K562 (cell line): ENCODE results near the gene CCDC183. TPM values are rescaled to one million over a fixed set of nuclear protein-coding genes. Genes with fewer than 3 reads are reported as not detected.
A peak's percentile ranks its signal among the peaks of the same experiment; 100 is the strongest.

Source experiments
- FOS ChIP-seq: IDR thresholded peaks from 3 replicates; pipeline ENCODE4 v1.6.1; 2011; ENCODE audit not compliant: insufficient read length; ENCODE audit errors: extremely low read depth
- HNRNPK ChIP-seq: fragments of 200-400 bp; formaldehyde crosslinking; IDR thresholded peaks from one replicate; pipeline ENCODE4 v1.6.1; 2018; ENCODE audit warnings: mild to moderate bottlenecking, low read depth, low read length; ENCODE audit not compliant: poor library complexity, severe bottlenecking
- MAX ChIP-seq: sonication (generic); formaldehyde crosslinking; IDR thresholded peaks from 2 replicates; pipeline ENCODE4 v1.9.0; 2022; ENCODE audit warnings: mild to moderate bottlenecking, missing genetic modification reagents
- MLLT1 ChIP-seq, 2 experiments: fragments of 450-650 bp; IDR thresholded peaks; 2 replicates each; pipeline ENCODE4 v1.6.1; 2016
- NR1H2 ChIP-seq: sonication (generic); formaldehyde crosslinking; IDR thresholded peaks from 2 replicates; pipeline ENCODE4 v1.4.0; 2020; ENCODE audit warnings: mild to moderate bottlenecking, missing genetic modification reagents
- TEAD1 ChIP-seq, 2 experiments: fragments of 450-650 bp in 1 of 2; sonication (generic) in 1 of 2; formaldehyde crosslinking; IDR thresholded peaks; 2 replicates each; pipeline versions ENCODE4 v1.4.0 to v1.8.0; 2020 to 2022; ENCODE audit warnings: mild to moderate bottlenecking in 2 of 2, missing genetic modification reagents in 1 of 2
- ZMIZ1 ChIP-seq, 2 experiments: fragments of 150-350 bp in 1 of 2; IDR thresholded peaks; 2 replicates each; pipeline ENCODE4 v1.6.1; 2012 to 2016; ENCODE audit warnings: low read depth in 2 of 2, low read length in 2 of 2, mild to moderate bottlenecking in 1 of 2, moderate library complexity in 1 of 2
- ZNF165 ChIP-seq: fragments of 250-450 bp; sonication (Bioruptor Pico); IDR thresholded peaks from 2 replicates; pipeline ENCODE4 v1.4.0; 2020; ENCODE audit warnings: borderline replicate concordance
- ZNF224 ChIP-seq: sonication (generic); formaldehyde crosslinking; IDR thresholded peaks from 2 replicates; pipeline ENCODE4 v1.8.0; 2022; ENCODE audit warnings: mild to moderate bottlenecking, missing genetic modification reagents
- ZNF263 ChIP-seq: sonication (generic); formaldehyde crosslinking; IDR thresholded peaks from 2 replicates; pipeline ENCODE4 v1.8.0; 2022; ENCODE audit warnings: mild to moderate bottlenecking, missing genetic modification reagents, borderline replicate concordance
- ZNF282 ChIP-seq: sonication (generic); formaldehyde crosslinking; IDR thresholded peaks from 2 replicates; pipeline ENCODE4 v1.8.1; 2023; ENCODE audit warnings: missing genetic modification reagents
- ZNF583 ChIP-seq: fragments of 250-450 bp; sonication (Bioruptor Pico); IDR thresholded peaks from 2 replicates; pipeline ENCODE4 v1.4.0; 2020
- ZNF76 ChIP-seq: fragments of 250-450 bp; sonication (Bioruptor Pico); IDR thresholded peaks from 2 replicates; pipeline ENCODE4 v1.4.0; 2020; ENCODE audit warnings: mild to moderate bottlenecking, moderate library complexity, borderline replicate concordance
- polyA plus RNA-seq, 8 experiments: library from polyadenylated mRNA; depleted of rRNA in 4 of 8; stranded (reverse) in 5 of 8; unstranded in 3 of 8; fragments of >200 nt; fragmentation: Nextera tagmentation in 2 of 8; fragmentation: Illumina TruSeq in 1 of 8; extraction: Ambion mirVana in 2 of 8; extraction: Trizol in 1 of 8; gene quantifications; 2 replicates each; pipeline versions ENCODE4 v1.2.1 to v1.2.3, GENCODE V29; 2011 to 2014; ENCODE audit warnings: inconsistent platforms in 1 of 8, missing spikeins in 1 of 8
- total RNA-seq, 7 experiments: library from RNA; depleted of rRNA in 6 of 7; stranded (reverse); fragments of >200 nt in 6 of 7; fragmentation: Illumina TruSeq in 2 of 7; extraction: Trizol in 2 of 7; gene quantifications; 2 replicates each; pipeline versions ENCODE4 v1.2.1 to v1.2.3, GENCODE V29; 2011 to 2021; ENCODE audit warnings: low replicate concordance in 1 of 7
- TF ChIP-seq, protein P1 (sequence below), 3 experiments: IDR thresholded peaks in 2 of 3; conservative IDR thresholded peaks in 1 of 3; 2 replicates each; pipeline ENCODE4 v1.5.1; 2011 to 2012; ENCODE audit warnings: low read length in 3 of 3, mild to moderate bottlenecking in 3 of 3, control low read depth in 2 of 3, improper control_type of control experiment in 1 of 3, inconsistent platforms in 1 of 3, low read depth in 1 of 3, mixed read lengths in 1 of 3, moderate library complexity in 1 of 3; ENCODE audit not compliant: insufficient read depth in 2 of 3
- TF ChIP-seq, protein P2 (sequence below): fragments of 250-450 bp; sonication (Bioruptor Pico); IDR thresholded peaks from 2 replicates; pipeline ENCODE4 v1.5.0; 2021; ENCODE audit warnings: mild to moderate bottlenecking, moderate library complexity

The CCDC183 gene
- total and polyA plus RNA-seq, 9 of the 15 experiments (the other 6 are each of a cell fraction or from before 2014, with no cell fraction given), result 0.21 to 0.60 (median 0.29) TPM; not detected in 4

DNA sequence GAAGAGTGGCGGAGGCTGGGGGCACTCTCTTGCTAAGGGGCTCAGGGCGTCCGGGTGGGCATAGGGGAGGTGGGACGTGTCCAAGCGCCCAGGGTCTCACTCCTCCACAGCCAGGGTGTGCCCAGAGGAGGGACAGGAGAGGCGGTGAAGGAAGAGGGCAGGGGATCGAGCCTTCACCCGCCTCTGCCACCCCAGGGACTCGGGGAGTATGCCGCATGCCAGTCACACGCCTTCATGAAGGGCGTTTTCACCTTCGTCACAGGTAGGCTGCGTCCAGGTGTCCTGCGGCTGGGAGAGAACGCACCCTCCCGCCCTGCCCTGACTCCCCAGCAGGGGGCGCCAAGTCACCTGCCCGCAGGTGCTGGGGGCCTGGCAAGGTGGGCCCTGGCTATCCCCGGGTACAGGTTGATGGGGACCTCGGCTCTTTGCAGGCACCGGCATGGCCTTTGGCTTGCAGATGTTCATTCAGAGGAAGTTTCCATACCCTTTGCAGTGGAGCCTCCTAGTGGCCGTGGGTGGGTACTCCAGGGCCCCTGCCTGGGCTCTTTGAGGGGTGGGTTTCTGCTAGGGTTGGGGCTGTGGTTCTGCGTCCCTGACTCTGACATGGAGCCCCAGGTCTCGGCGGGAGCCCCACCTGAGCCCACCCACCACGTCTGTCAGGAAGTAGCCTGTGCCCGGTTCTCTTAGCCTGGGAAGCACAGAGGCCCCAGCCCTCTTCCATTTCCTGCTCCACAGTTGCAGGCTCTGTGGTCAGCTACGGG, 4.4 kb upstream of the CCDC183 start (continued):
- TF ChIP-seq, protein P1, sequence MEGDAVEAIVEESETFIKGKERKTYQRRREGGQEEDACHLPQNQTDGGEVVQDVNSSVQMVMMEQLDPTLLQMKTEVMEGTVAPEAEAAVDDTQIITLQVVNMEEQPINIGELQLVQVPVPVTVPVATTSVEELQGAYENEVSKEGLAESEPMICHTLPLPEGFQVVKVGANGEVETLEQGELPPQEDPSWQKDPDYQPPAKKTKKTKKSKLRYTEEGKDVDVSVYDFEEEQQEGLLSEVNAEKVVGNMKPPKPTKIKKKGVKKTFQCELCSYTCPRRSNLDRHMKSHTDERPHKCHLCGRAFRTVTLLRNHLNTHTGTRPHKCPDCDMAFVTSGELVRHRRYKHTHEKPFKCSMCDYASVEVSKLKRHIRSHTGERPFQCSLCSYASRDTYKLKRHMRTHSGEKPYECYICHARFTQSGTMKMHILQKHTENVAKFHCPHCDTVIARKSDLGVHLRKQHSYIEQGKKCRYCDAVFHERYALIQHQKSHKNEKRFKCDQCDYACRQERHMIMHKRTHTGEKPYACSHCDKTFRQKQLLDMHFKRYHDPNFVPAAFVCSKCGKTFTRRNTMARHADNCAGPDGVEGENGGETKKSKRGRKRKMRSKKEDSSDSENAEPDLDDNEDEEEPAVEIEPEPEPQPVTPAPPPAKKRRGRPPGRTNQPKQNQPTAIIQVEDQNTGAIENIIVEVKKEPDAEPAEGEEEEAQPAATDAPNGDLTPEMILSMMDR (IDR thresholded peaks at IDR 0.05 in 2 of 3, conservative IDR thresholded peaks at IDR 0.05 in 1 of 3; ENCODE audit: insufficient read depth in 2 of 3, low read depth in 1 of 3, low read length in 3 of 3), result peak; percentile 93 to 100 (median 99)
- peak; percentile 64 for TF ChIP-seq MAX
- TF ChIP-seq NR1H2 (CRISPR knock-in tag), result no peak
- no peak for TF ChIP-seq ZNF583 (CRISPR knock-in tag)
- no peak for TF ChIP-seq ZNF282 (CRISPR knock-in tag)
- TF ChIP-seq ZNF263 (CRISPR knock-in tag), result peak; percentile 59; the same call in 1 of the 2 replicates
- TF ChIP-seq FOS, result no peak
- no peak for TF ChIP-seq ZMIZ1 (IDR thresholded peaks at IDR 0.05; ENCODE audit: low read depth in 2 of 2, low read length in 2 of 2)
- TF ChIP-seq TEAD1 (CRISPR knock-in tag; IDR thresholded peaks at IDR 0.05), result peak in 1 of 2 experiments; percentile 75; a peak in 1 of 4 replicates
- TF ChIP-seq, protein P2, sequence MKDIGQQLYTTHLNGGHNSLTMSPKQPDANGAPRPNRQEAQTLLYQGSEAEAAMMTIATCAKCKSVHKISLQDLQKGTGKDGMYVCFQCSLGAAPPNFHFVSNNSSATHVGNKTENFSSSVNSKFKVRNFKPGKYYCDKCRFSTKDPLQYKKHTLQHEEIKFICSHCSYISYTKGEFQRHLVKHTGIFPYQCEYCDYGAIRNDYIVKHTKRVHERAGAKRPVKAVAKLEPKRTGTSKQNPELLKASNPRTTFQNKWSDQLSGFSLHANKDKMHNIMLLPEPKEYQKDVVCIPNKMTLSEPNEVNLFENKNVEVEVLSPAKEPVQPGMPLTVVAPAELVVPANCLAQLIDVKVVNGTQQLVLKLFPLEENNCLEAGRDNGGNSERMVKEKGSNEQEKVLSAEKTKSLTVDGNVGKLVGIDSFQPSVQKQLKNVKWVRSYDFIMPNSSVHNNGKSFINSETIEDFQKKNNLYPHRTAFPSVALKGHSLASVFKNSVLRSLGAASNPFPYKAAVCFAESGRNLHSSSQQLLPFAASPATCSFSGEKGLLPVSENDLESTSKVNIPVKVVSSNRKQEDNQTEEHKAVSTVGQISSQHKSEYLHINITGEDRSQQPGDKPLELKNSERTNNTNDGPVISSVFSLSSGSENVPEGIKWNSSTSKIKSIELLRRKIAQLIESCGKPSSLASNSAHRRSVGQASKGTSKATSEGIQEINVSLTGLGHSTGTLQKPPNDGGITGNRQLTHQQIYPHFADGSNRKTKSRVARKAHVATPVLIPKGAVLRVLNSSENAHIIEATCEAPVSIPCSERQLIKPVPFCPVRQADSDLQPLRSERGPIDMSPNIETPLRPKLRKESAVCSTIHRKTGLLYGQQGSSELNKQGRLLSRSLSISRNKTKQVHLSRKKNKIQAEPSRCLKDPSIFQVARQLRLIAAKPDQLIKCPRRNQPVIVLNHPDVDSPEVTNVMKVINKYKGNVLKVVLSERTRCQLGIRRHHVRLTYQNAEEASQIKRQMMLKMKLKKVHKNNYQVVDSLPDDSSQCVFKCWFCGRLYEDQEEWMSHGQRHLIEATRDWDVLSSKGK (CRISPR knock-in tag), result no peak
- TF ChIP-seq ZNF165 (CRISPR knock-in tag), result no peak
- no peak for TF ChIP-seq HNRNPK
- TF ChIP-seq MLLT1 (IDR thresholded peaks at IDR 0.05), result peak; percentile 51 to 65; a peak in 2 of 4 replicates
- peak; percentile 77; the same call in 1 of the 2 replicates for TF ChIP-seq ZNF76 (CRISPR knock-in tag)
- TF ChIP-seq ZNF224 (CRISPR knock-in tag), result no peak
